ENCODE data around the gene ZBTB39.
"Not testable (repeated sequence)": the region's sequence is repeated elsewhere in the genome, so short reads cannot be mapped to it uniquely, and the experiment has no call there.

Gene ZBTB39

DNA sequence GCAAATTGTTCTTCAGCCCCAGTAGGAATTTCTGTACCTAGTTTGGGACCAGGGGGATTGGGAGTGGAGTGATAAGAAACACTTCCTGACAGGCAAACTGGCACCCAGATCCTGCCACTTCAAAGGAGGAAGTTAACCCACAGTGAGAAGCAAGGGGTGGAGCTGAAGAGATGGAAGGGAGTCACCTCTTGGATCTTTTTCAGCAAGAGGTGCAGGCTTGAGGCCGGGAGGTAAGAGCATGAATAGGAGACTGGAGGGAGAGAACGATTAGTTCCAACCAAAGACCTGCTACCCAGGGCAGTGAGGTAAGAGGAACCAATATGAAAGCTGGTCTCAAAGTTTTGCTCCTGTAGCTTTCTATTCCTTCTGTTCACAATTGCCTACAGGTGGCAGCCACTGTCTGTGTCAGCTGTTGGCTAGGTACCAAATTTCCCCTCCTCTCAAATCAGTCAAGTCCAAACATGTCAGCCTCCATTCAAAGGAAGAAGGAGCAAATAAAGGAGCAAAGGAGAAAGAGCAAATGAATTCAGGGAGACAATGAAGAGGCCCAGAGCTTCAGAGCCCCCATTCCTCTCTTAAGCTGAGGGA lies 24.9 kb upstream of the ZBTB39 start:
- H3K4me3 ChIP-seq (ENCODE audit: low read depth, low read length) = no peak overlapping the region
- TF ChIP-seq CTCF (IDR thresholded peaks at IDR 0.05; ENCODE audit: low read depth, low read length) = no peak

GRCh38 chr12:57029457-57029856 lies 23.1 kb upstream of the ZBTB39 start:
- H3K4me3 ChIP-seq (ENCODE audit: low read depth, low read length) = no peak overlapping the region
- TF ChIP-seq CTCF (IDR thresholded peaks at IDR 0.05; ENCODE audit: low read depth, low read length) = no peak

DNA sequence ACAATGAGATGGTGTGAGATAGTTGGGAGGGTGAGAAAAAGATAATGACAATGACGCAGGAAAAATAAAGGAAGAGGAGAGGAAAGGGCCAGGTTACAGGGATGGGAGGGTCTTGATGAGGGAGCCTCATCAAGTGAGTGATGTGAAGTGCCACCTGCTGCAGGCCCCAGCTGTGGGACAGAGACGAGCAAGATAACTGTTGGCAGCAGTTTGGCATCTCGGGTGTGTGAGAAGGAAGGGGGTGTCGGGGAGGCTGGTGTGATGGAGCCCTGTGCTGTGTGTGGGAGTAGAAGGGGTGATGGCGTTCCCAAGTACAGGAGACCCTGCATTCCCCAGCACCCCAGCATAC lies 21.4 kb upstream of the ZBTB39 start:
- no peak overlapping the region for H3K4me3 ChIP-seq (ENCODE audit: low read depth, low read length)
- no peak for TF ChIP-seq CTCF (IDR thresholded peaks at IDR 0.05; ENCODE audit: low read depth, low read length)

- TF ChIP-seq CTCF (IDR thresholded peaks at IDR 0.05; ENCODE audit: low read depth, low read length) = no peak
- no peak overlapping the region for H3K4me3 ChIP-seq (ENCODE audit: low read depth, low read length)
Measured at GRCh38 chr12:57027011-57027804, 20.9 kb upstream of the ZBTB39 start.

- no peak for TF ChIP-seq CTCF (IDR thresholded peaks at IDR 0.05; ENCODE audit: low read depth, low read length)
- no peak overlapping the region for H3K4me3 ChIP-seq (ENCODE audit: low read depth, low read length)
Measured at GRCh38 chr12:57025196-57025595, 18.9 kb upstream of the ZBTB39 start.

DNA sequence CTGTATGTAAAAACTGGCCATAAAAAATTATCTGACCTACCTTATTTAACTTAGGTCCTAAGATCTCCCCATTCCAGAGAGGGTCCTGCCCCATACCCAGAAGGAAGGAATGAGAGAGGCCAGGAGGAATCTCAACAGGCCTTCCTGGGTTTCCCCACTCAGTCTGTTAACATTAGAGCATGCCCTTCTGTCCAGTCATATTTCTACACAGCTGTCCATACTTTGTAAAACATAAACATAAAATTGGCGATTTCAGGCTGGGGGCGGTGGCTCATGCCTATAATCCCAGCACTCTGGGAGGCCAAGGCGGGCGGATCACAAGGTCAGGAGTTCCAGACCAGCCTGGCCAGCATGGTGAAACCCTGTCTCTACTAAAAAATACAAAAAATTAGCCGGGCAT lies 16.0 kb upstream of the ZBTB39 start:
- H3K4me3 ChIP-seq (ENCODE audit: low read depth, low read length) = not testable (repeated sequence)

DNA sequence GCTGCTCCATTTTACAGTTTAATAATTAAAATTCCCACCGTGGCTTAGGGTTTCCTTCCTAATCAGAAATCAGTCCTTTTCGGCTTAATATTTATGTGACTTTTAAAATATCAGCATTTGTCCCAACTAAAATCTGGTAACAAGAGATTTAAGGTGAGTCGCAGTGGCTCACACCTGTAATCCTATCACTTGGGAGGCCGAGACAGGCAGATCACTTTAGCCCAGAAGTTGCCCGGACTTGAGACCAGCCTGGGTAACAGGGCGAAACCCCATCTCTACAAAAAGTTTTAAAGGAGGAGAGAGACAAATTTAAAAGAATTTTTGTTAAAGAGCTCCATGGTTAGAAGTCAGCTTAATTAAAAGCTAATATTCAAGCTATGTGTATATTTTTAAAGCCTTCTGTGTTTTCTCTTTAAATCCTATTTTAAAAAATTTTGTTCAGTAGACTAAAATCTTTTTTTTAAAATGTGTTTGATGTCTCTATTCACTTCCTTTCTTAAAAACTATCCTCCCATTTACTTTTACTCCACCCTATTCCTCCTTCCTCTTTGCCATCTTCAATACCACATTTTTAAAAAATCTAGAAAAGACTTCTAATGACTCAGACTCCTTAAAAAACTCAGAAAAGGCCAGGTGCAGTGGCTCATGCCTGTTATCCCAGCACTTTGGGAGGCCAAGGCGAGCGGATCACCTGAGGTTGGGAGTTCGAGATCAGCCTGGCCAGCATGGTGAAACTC lies 13.8 kb upstream of the ZBTB39 start:
- TF ChIP-seq CTCF (IDR thresholded peaks at IDR 0.05; ENCODE audit: low read depth, low read length) = no peak

More for the DNA sequence above, 13.8 kb upstream of the ZBTB39 start:
- no peak overlapping the region for H3K4me3 ChIP-seq (ENCODE audit: low read depth, low read length)
